ENCODE data around the gene RPL39L. TPM values are rescaled to one million over a fixed set of nuclear protein-coding genes. Genes with fewer than 3 reads are reported as not detected.

Gene RPL39L
- total and polyA plus RNA-seq, 2 of the 13 experiments (the other 11 are each of a cell fraction or from before 2014, with no cell fraction given): not detected

DNA sequence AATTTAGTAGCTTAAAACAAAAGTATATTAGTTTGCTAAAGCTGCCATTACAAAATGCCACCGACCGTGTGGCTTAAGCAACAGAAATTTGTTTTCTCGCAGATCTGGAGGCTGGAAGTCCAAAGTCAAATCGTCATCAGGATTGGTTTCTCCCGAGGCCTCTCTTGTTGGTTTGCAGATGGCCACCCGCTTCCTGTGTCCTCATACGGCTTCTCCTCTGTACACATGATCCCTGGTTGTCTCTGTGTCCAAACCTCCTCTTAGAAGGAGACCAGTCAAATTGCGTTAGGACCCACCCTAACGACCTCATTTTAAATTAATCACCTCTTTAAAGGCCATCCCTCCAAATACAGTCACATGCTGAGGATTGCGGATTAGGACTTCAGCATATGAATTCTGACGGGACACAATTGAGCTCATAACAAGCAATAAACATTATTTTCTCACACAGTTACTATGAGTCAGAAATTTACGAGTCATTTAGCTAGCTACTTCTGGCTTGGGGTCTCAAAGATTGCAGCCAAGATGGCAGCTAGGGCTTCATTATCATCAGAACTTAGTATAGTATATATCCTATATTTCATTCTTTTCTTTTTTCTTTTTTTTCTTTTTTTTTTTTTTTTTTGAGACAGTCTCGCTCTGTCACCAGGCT lies 58.4 kb downstream of the RPL39L start (continued):
- no peak for TF ChIP-seq HNRNPL (IDR thresholded peaks at IDR 0.05; ENCODE audit: low read depth, low read length)
- TF ChIP-seq CREM (IDR thresholded peaks at IDR 0.05): peak; percentile 30; the same call in 1 of the 2 replicates
- TF ChIP-seq CREM (CRISPR knock-in tag; IDR thresholded peaks at IDR 0.05): no peak
- TF ChIP-seq MAFK (conservative IDR thresholded peaks at IDR 0.05 in 1 of 2, IDR thresholded peaks at IDR 0.05 in 1 of 2; ENCODE audit: low read length in 2 of 2): no peak
- no peak for TF ChIP-seq SRY (CRISPR knock-in tag; IDR thresholded peaks at IDR 0.05)
- no peak for TF ChIP-seq ATF7 (IDR thresholded peaks at IDR 0.05)
- TF ChIP-seq ATF7 (CRISPR knock-in tag; IDR thresholded peaks at IDR 0.05): no peak
- TF ChIP-seq, protein P1, sequence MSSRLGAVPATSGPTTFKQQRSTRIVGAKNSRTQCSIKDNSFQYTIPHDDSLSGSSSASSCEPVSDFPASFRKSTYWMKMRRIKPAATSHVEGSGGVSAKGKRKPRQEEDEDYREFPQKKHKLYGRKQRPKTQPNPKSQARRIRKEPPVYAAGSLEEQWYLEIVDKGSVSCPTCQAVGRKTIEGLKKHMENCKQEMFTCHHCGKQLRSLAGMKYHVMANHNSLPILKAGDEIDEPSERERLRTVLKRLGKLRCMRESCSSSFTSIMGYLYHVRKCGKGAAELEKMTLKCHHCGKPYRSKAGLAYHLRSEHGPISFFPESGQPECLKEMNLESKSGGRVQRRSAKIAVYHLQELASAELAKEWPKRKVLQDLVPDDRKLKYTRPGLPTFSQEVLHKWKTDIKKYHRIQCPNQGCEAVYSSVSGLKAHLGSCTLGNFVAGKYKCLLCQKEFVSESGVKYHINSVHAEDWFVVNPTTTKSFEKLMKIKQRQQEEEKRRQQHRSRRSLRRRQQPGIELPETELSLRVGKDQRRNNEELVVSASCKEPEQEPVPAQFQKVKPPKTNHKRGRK (CRISPR knock-in tag; IDR thresholded peaks at IDR 0.05): no peak
- TF ChIP-seq, protein P2, sequence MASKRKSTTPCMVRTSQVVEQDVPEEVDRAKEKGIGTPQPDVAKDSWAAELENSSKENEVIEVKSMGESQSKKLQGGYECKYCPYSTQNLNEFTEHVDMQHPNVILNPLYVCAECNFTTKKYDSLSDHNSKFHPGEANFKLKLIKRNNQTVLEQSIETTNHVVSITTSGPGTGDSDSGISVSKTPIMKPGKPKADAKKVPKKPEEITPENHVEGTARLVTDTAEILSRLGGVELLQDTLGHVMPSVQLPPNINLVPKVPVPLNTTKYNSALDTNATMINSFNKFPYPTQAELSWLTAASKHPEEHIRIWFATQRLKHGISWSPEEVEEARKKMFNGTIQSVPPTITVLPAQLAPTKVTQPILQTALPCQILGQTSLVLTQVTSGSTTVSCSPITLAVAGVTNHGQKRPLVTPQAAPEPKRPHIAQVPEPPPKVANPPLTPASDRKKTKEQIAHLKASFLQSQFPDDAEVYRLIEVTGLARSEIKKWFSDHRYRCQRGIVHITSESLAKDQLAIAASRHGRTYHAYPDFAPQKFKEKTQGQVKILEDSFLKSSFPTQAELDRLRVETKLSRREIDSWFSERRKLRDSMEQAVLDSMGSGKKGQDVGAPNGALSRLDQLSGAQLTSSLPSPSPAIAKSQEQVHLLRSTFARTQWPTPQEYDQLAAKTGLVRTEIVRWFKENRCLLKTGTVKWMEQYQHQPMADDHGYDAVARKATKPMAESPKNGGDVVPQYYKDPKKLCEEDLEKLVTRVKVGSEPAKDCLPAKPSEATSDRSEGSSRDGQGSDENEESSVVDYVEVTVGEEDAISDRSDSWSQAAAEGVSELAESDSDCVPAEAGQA (IDR thresholded peaks at IDR 0.05; ENCODE audit: low read depth): no peak
- TF ChIP-seq, protein P2 (CRISPR knock-in tag; IDR thresholded peaks at IDR 0.05; ENCODE audit: borderline replicate concordance): no peak
- no peak for TF ChIP-seq ZNF841 (CRISPR knock-in tag; IDR thresholded peaks at IDR 0.05; ENCODE audit: borderline replicate concordance)
- TF ChIP-seq ZNF205 (CRISPR knock-in tag; IDR thresholded peaks at IDR 0.05): no peak
- peak; percentile 91 for TF ChIP-seq POGZ (CRISPR knock-in tag; IDR thresholded peaks at IDR 0.05)
- TF ChIP-seq, protein P3, sequence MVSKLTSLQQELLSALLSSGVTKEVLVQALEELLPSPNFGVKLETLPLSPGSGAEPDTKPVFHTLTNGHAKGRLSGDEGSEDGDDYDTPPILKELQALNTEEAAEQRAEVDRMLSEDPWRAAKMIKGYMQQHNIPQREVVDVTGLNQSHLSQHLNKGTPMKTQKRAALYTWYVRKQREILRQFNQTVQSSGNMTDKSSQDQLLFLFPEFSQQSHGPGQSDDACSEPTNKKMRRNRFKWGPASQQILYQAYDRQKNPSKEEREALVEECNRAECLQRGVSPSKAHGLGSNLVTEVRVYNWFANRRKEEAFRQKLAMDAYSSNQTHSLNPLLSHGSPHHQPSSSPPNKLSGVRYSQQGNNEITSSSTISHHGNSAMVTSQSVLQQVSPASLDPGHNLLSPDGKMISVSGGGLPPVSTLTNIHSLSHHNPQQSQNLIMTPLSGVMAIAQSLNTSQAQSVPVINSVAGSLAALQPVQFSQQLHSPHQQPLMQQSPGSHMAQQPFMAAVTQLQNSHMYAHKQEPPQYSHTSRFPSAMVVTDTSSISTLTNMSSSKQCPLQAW (CRISPR knock-in tag; IDR thresholded peaks at IDR 0.05): no peak
- TF ChIP-seq, protein P4, sequence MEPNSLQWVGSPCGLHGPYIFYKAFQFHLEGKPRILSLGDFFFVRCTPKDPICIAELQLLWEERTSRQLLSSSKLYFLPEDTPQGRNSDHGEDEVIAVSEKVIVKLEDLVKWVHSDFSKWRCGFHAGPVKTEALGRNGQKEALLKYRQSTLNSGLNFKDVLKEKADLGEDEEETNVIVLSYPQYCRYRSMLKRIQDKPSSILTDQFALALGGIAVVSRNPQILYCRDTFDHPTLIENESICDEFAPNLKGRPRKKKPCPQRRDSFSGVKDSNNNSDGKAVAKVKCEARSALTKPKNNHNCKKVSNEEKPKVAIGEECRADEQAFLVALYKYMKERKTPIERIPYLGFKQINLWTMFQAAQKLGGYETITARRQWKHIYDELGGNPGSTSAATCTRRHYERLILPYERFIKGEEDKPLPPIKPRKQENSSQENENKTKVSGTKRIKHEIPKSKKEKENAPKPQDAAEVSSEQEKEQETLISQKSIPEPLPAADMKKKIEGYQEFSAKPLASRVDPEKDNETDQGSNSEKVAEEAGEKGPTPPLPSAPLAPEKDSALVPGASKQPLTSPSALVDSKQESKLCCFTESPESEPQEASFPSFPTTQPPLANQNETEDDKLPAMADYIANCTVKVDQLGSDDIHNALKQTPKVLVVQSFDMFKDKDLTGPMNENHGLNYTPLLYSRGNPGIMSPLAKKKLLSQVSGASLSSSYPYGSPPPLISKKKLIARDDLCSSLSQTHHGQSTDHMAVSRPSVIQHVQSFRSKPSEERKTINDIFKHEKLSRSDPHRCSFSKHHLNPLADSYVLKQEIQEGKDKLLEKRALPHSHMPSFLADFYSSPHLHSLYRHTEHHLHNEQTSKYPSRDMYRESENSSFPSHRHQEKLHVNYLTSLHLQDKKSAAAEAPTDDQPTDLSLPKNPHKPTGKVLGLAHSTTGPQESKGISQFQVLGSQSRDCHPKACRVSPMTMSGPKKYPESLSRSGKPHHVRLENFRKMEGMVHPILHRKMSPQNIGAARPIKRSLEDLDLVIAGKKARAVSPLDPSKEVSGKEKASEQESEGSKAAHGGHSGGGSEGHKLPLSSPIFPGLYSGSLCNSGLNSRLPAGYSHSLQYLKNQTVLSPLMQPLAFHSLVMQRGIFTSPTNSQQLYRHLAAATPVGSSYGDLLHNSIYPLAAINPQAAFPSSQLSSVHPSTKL (CRISPR knock-in tag; IDR thresholded peaks at IDR 0.05): peak; percentile 44
- TF ChIP-seq EP300 (IDR thresholded peaks at IDR 0.05; ENCODE audit: low read depth in 2 of 2, low read length in 2 of 2): peak; percentile 21 to 60; a peak in 2 of 4 replicates
- TF ChIP-seq EP300 (CRISPR knock-in tag; IDR thresholded peaks at IDR 0.05; ENCODE audit: borderline replicate concordance): no peak

Measured in HepG2 (cell line).